ENCODE data around the gene GREB1L. TPM values are rescaled to one million over a fixed set of nuclear protein-coding genes. Genes with fewer than 3 reads are reported as not detected.

Gene GREB1L
- total and polyA plus RNA-seq, 9 of the 15 experiments (the other 6 are each of a cell fraction or from before 2014, with no cell fraction given) = 0.03 TPM; not detected in 8

- Histone ChIP-seq H3K27ac (ENCODE audit: extremely low read depth, low read depth, low read length) (no peak overlapping the region), H3K4me3 (no peak overlapping the region), H3K4me2 (ENCODE audit: insufficient read depth, low read length) (no peak overlapping the region), H3K27me3 (ENCODE audit: control insufficient read depth in 2 of 2, insufficient read depth in 2 of 2, low read length in 2 of 2) (no peaks in the 10 kb centered on the region), H4K20me1 (replicated peaks; ENCODE audit: control insufficient read depth, insufficient read depth, low read length) (no peaks in the 10 kb centered on the region), H3K79me2 (ENCODE audit: control insufficient read depth, insufficient read depth, low read length) (no peaks in the 10 kb centered on the region), H3K36me3 (ENCODE audit: control insufficient read depth, insufficient read depth, low read length) (peaks cover 52% of the 10 kb centered on the region), H3K4me1 (replicated peaks in 1 of 2; ENCODE audit: control insufficient read depth in 2 of 2, insufficient read depth in 2 of 2, low read length in 2 of 2) (peaks cover 0 to 1% of the 10 kb centered on the region in 2 experiments; a peak in 1 of 5 replicates), H3K9me1 (ENCODE audit: control insufficient read depth, insufficient read depth, low read length) (no peaks in the 10 kb centered on the region), H3K9me3 (replicated peaks; ENCODE audit: control insufficient read depth, insufficient read depth, low read depth, low read length) (no peaks in the 10 kb centered on the region), H2AFZ (ENCODE audit: low read depth, low read length) (no peak overlapping the region), H3K9ac (ENCODE audit: insufficient read depth in 1 of 2, low read depth in 2 of 2, low read length in 2 of 2) (no peak overlapping the region)
- FAIRE-seq (no peak), DNase-seq (ENCODE audit: extremely low read depth in 1 of 4, low spot score in 3 of 4) (no peak), ATAC-seq (no peak)
- intact Hi-C loops (cut with micrococcal nuclease) = no loop called here
- 95% methylated on average over 6 of the region's 11 CpGs for WGBS (ENCODE audit: insufficient coverage, low coverage, missing lambda C conversion rate)
- POLR2A ChIA-PET = no interaction called here
- TF ChIP-seq CBFA2T2 (conservative IDR thresholded peaks at IDR 0.05) (no peak), ZNF121 (CRISPR knock-in tag; conservative IDR thresholded peaks at IDR 0.05) (no peak), SREBF2 (CRISPR knock-in tag; IDR thresholded peaks at IDR 0.05) (no peak), CUX1 (CRISPR knock-in tag; IDR thresholded peaks at IDR 0.05) (no peak), BRD4 (IDR thresholded peaks at IDR 0.05) (no peak), ZNF589 (CRISPR knock-in tag; IDR thresholded peaks at IDR 0.05; ENCODE audit: low read depth) (no peak), CGGBP1 (CRISPR knock-in tag; IDR thresholded peaks at IDR 0.05) (no peak), HMG20B (CRISPR knock-in tag; IDR thresholded peaks at IDR 0.05) (no peak), USF2 (CRISPR knock-in tag; IDR thresholded peaks at IDR 0.05) (no peak), ZC3H4 (CRISPR knock-in tag; IDR thresholded peaks at IDR 0.05; ENCODE audit: borderline replicate concordance) (no peak), SRSF1 (IDR thresholded peaks at IDR 0.05; ENCODE audit: low read depth, low read length) (no peak), HDAC8 (tag; IDR thresholded peaks at IDR 0.05) (no peak), MYC (IDR thresholded peaks at IDR 0.05; ENCODE audit: low read depth, low read length) (no peak), MYC (CRISPR knock-in tag; IDR thresholded peaks at IDR 0.05; ENCODE audit: borderline replicate concordance, low read depth) (no peak), NFATC3 (IDR thresholded peaks at IDR 0.05) (no peak), EP400 (IDR thresholded peaks at IDR 0.05) (no peak), ZNF778 (CRISPR knock-in tag; IDR thresholded peaks at IDR 0.05) (no peak), ZNF766 (CRISPR knock-in tag; conservative IDR thresholded peaks at IDR 0.05) (no peak)
- in situ Hi-C loops (cut with MboI) = no loop called here
- no TSS peak for BruUV-seq (replicated peaks)
- CTCF ChIA-PET (ENCODE audit: low intra/inter-chr PET ratio) = no interaction called here
These were observed 308.5 kb downstream of the GREB1L start for GRCh38 chr18:21550510-21550970.
